Erythroblast (primary cell): ENCODE results near the gene CALCB.

ENCODE experiments used
- DNase-seq, 2 experiments: peaks; one replicate each; lab custom pipeline; 2025; lab: John Stamatoyannopoulos, UW
- GATA1 ChIP-seq: IDR thresholded peaks from 2 replicates; pipeline ENCODE4 v1.6.1; 2011; ENCODE audit warnings: low read depth, mild to moderate bottlenecking, control low read depth, low read length, moderate library complexity
- POLR2A ChIP-seq: IDR thresholded peaks from 2 replicates; pipeline ENCODE4 v1.6.1; 2011; ENCODE audit warnings: mild to moderate bottlenecking, low read length

CALCB gene

DNA sequence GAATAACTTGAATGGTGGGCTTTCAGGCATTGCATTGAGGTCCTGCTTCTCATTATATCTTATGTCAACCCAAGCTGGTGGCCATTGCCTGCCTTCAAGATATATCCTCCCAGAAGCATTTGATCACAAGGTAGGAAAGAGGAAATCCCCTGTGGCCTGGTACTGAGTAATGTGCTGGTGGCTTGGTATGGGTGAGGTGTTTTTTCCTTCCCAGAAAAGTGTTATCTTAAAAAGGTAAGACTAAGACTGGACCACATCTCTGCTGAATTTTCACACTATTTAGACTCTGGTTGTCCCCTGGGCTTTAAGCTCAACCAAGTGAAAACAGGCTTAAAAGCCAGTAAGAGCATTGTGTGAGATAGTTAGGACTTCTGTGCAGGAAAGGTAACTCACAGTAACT, 45.0 kb downstream of the CALCB start:
- TF ChIP-seq POLR2A = no peak
- TF ChIP-seq GATA1 = no peak

DNA sequence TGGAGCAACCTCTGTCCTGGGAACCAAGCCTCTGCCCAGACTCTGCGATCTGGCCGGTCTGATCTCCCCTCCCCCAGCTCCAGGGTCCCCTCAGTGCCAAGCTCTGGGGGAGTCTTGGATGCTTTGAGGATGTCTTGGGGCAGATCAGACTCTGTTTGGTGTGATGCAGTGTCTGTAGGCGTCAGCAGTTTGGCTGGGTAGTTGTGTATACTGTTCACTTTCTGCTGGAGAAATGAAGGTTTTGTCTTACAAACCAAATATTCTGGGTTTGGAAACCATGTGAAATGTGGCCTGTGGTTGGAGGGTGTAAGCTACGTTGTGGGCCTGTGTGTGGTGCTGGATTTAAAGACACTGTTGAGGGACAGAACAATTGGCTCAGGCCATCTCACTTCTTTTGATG, 46.0 kb downstream of the CALCB start:
- DNase-seq = no peak
- no peak for TF ChIP-seq POLR2A
- no peak for TF ChIP-seq GATA1

More for the DNA sequence above, 45.0 kb downstream of the CALCB start:
- DNase-seq = no peak

DNA sequence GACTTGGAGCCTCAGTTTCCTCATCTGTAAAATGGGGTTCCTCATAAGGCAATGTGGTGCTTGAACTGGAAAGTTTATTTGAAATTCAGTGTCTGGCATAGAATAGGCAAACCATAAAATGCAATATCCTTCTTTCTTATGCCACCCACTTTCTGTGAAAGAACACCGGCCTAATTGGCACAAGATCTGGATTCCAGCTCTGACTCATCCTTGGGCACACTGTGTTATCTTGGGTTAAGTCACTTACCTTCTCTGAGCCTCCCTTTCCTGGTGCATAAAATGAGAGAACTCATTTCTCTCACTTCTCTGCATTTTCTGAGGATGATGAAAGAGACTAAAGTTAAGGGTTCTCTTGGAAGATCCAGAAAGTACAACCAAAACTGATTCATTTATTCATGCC, 46.4 kb downstream of the CALCB start:
- TF ChIP-seq POLR2A = no peak
- no peak for TF ChIP-seq GATA1
- DNase-seq = no peak

DNA sequence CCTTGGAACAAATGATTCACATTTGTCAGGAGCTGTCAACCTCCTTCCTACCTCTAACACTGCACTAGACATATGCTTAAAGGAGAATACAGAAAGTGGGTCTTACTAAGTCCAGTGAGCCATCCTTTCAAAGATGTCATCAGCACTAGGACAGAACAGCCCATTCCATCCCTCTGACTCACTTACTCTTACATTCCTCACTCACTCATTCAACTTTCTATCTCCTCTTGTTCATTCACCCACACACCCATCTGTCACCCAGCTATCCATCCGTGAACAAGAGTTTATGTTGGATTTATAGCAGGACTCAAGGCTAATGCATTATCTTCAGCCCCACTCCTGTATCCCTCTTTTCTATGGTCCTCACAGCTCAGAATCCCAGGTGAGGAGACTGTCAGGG, 50.5 kb downstream of the CALCB start:
- DNase-seq = no peak
- TF ChIP-seq POLR2A = no peak
- no peak for TF ChIP-seq GATA1

DNA sequence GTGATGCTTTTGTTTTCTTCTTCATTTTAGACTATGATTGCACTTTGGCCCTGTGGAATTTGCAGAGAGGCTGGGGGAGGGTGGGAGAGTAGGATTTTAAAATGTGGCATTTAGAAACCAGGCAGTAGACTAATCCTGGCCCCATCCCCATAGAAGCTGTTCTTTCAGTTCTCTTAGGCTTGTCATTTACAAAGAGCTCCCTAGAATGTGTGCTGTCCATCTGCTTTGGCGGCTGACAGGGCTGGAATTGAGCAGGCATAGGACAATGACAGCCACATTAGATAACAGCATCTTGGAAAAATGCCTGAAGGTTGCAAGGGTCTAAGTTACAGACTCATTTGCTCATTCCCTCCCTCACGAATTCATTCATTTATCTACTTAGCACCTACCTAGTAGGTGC, 51.1 kb downstream of the CALCB start:
- no peak for DNase-seq
- TF ChIP-seq GATA1 = no peak
- no peak for TF ChIP-seq POLR2A

DNA sequence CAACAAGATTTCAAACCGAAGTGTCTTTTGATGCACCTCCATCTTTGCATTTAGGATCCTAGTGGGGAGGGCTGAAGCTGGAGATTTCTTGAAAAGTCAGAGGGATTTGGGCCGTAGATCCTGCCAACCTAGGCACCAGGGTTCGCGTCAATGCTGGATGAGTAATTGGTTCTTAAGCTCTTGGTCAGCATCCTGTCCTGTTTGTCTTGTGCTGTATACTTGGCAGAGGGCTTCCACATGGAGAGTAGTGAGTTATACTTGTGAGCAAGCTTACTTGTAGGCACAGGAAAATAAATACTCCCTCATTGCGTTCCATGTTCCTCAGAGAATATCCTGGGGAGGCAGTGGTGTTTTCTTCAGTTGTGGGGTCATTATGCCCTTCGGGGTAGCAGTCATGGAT, 53.9 kb downstream of the CALCB start:
- DNase-seq = no peak
- TF ChIP-seq POLR2A (no peak), GATA1 (no peak)
